Nephron (organoid): ENCODE results near the gene PARVA.

Source experiments
- H3K27ac Mint-ChIP-seq, 3 experiments: 2 replicates each; pipeline ENCODE4 v1.8.0; 2020; ENCODE audit warnings: mixed read lengths in 3 of 3, mild to moderate bottlenecking in 2 of 3, moderate library complexity in 1 of 3
- H3K27me3 Mint-ChIP-seq: 2 replicates; pipeline ENCODE4 v1.8.0; 2021; ENCODE audit warnings: low read depth, mild to moderate bottlenecking, moderate library complexity, mixed read lengths
- H3K36me3 Mint-ChIP-seq: 2 replicates; pipeline ENCODE4 v1.8.0; 2020; ENCODE audit warnings: low read depth, mixed read lengths
- H3K4me1 Mint-ChIP-seq: 2 replicates; pipeline ENCODE4 v1.8.0; 2020; ENCODE audit warnings: mixed read lengths
- H3K4me3 Mint-ChIP-seq, 3 experiments: 2 replicates each; pipeline ENCODE4 v1.8.0; 2020; ENCODE audit warnings: mild to moderate bottlenecking in 3 of 3, mixed read lengths in 3 of 3, moderate library complexity in 2 of 3
- H3K9me3 Mint-ChIP-seq: 2 replicates; pipeline ENCODE4 v1.8.0; 2020; ENCODE audit warnings: mixed read lengths
- TF ChIP-seq, protein P1 (sequence below), 3 experiments: fragments of 200-600 bp; sonication (generic); IDR thresholded peaks; one replicate each; pipeline ENCODE4 v1.5.0; 2021; ENCODE audit warnings: antibody characterized with exemption in 3 of 3; ENCODE audit not compliant: unreplicated experiment in 3 of 3

The PARVA gene

DNA sequence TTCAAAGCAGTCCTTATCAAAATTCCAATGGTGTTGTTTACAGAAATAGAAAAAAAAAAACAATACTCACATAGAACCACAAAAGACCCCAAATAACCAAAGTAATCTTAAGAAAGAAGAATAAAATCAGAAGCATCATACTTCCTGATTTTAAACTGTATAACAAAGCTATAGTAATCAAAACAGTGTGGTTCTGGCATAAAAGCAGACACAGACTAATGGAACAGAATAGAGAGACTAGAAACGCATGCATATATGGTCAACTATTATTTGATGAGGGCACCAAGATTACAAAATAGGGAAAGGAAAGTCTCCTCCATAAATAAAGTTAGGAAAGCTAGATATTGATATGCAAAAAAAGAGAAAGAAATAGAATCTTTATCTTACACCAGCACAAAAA lies 176.8 kb downstream of the PARVA start:
- Mint-ChIP-seq H3K27me3 (no peaks in the 10 kb centered on the region), H3K27ac (peak overlapping the region in 1 of 3 experiments; percentile 88)

DNA sequence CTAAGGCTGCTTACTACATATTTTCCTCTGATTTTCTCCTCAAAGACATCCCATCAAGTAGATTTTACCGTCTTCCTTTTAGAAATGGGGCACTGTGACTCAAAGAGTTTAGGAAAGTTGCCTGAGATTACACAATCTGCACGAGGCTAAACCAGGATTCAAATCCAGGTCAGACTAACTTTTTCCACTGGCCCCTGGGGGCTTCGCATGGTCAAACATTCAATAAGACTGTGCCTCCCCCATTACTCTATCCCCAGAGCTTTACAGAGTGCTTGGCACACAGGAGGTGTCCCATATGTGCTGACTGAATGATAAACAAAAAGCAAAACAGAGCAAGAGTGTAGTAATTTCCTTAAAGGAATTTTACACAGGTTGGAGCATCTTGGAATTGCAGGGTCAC lies 178.8 kb downstream of the PARVA start:
- H3K9me3 Mint-ChIP-seq: peaks cover 4% of the 10 kb centered on the region
- H3K4me1 Mint-ChIP-seq: peaks cover 42% of the 10 kb centered on the region
- no peaks in the 10 kb centered on the region for H3K27me3 Mint-ChIP-seq
- peak overlapping the region; percentile 84 to 88 (median 86) for H3K27ac Mint-ChIP-seq
- H3K36me3 Mint-ChIP-seq: no peaks in the 10 kb centered on the region
- H3K4me3 Mint-ChIP-seq: no peak overlapping the region
- TF ChIP-seq, protein P1, sequence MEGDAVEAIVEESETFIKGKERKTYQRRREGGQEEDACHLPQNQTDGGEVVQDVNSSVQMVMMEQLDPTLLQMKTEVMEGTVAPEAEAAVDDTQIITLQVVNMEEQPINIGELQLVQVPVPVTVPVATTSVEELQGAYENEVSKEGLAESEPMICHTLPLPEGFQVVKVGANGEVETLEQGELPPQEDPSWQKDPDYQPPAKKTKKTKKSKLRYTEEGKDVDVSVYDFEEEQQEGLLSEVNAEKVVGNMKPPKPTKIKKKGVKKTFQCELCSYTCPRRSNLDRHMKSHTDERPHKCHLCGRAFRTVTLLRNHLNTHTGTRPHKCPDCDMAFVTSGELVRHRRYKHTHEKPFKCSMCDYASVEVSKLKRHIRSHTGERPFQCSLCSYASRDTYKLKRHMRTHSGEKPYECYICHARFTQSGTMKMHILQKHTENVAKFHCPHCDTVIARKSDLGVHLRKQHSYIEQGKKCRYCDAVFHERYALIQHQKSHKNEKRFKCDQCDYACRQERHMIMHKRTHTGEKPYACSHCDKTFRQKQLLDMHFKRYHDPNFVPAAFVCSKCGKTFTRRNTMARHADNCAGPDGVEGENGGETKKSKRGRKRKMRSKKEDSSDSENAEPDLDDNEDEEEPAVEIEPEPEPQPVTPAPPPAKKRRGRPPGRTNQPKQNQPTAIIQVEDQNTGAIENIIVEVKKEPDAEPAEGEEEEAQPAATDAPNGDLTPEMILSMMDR (IDR thresholded peaks at IDR 0.05; ENCODE audit: unreplicated experiment in 3 of 3): no peak

More for the DNA sequence above, 176.8 kb downstream of the PARVA start:
- H3K4me3 Mint-ChIP-seq: no peak overlapping the region
- TF ChIP-seq, protein P1 (IDR thresholded peaks at IDR 0.05; ENCODE audit: unreplicated experiment in 3 of 3): no peak
- H3K36me3 Mint-ChIP-seq: no peaks in the 10 kb centered on the region
- peaks cover 42% of the 10 kb centered on the region for H3K4me1 Mint-ChIP-seq
- H3K9me3 Mint-ChIP-seq: peaks cover 4% of the 10 kb centered on the region

DNA sequence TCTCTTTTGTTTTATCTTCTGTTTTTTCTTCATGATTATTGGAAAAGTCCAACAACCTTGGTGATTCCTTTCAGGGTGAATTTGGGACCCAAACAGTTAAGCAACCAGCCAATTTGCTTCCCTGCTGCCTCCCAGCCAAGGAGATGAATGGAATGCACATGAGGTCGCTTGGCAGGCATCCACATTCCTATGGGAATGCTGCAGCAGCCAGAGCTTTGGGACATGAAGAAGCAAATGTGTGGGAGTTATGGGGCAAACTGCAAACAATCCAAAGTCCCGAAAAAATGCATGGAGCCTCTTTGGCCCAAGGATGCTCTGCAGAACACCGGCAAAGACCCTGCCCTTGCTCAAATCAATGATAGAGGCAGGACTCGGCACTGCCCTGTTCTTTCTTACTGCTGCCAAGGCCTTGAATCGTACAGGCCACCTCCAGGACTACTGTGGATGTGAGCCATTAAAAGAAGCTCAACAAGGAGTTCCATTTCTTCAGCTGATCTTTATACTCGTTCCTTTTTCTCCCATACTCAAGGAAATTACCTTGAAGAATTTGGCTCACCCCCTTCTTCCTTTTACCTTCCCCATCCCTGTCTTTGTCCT lies 179.5 kb downstream of the PARVA start:
- no peaks in the 10 kb centered on the region for H3K36me3 Mint-ChIP-seq
- peak overlapping the region; percentile 84 to 88 (median 86) for H3K27ac Mint-ChIP-seq
- H3K4me1 Mint-ChIP-seq: peaks cover 42% of the 10 kb centered on the region
- peaks cover 4% of the 10 kb centered on the region for H3K9me3 Mint-ChIP-seq
- no peaks in the 10 kb centered on the region for H3K27me3 Mint-ChIP-seq
- H3K4me3 Mint-ChIP-seq: peak overlapping the region in 1 of 3 experiments; percentile 29
- TF ChIP-seq, protein P1 (IDR thresholded peaks at IDR 0.05; ENCODE audit: unreplicated experiment in 3 of 3): no peak

DNA sequence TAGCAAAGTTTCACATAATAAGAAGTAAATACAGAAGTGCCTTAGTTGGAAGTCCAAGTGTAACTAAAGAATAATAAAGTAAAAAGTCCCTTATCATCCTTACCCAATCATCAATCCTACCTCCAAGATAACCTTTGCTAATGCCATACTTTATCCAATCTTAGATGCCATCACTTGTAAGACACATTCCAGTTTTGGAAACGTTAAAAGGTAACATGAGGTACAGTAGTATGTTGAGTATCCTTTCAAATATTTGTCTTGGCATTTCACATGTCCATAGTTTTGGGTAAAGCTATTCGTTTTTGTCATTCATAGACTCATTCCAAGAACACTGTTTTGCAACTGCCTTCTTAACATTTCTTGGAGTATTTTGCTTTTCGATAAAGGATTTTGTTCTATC lies 181.6 kb downstream of the PARVA start:
- Mint-ChIP-seq H3K27ac (peak overlapping the region in 2 of 3 experiments; percentile 40 to 88), H3K36me3 (no peaks in the 10 kb centered on the region), H3K27me3 (no peaks in the 10 kb centered on the region), H3K4me3 (no peak overlapping the region), H3K9me3 (peaks cover 4% of the 10 kb centered on the region), H3K4me1 (peaks cover 32% of the 10 kb centered on the region)
- TF ChIP-seq, protein P1 (IDR thresholded peaks at IDR 0.05; ENCODE audit: unreplicated experiment in 3 of 3): no peak

DNA sequence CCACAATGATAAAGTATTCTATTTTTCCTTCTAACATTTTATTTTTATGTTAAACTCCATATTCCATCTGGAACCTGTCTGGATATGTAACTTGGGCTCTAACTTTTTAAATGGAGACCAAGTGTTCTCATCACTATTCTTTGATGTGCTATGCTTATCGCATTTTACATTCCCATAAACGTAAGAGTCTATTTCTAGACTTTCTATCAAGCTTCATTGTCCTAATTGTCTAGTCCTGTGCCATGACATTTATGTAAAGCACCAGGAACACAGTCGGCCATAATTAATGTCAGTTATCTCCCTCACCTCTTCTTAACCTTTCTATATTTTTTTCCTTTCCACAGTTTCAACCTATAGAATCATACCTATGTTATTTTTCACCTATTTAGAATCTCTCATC lies 183.0 kb downstream of the PARVA start:
- Mint-ChIP-seq H3K9me3 (no peaks in the 10 kb centered on the region), H3K27me3 (no peaks in the 10 kb centered on the region), H3K27ac (peak overlapping the region in 1 of 3 experiments; percentile 38), H3K36me3 (no peaks in the 10 kb centered on the region), H3K4me1 (peaks cover 22% of the 10 kb centered on the region), H3K4me3 (no peak overlapping the region)
- TF ChIP-seq, protein P1 (IDR thresholded peaks at IDR 0.05; ENCODE audit: unreplicated experiment in 3 of 3): no peak

DNA sequence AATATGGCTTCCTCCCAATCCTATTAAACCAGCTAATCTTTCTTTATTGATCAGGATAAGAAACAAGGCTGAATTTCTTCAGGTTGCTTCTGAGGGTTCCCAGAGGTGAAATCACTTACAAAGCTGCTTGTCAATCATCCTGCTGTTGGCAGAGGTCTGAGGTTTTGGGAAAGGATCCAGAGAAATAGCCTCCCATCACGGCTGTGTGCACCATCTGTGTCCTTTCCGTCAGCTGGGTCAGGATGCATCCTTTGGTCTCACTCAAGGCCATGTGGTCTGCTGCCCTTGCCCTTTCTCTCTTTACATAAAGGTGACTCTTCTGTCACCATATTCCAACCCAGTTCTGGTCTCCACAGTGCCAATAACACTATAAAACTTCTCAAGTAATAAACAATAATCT lies 183.5 kb downstream of the PARVA start:
- Mint-ChIP-seq H3K9me3 (no peaks in the 10 kb centered on the region), H3K36me3 (no peaks in the 10 kb centered on the region), H3K4me3 (no peak overlapping the region), H3K4me1 (peaks cover 17% of the 10 kb centered on the region), H3K27ac (peak overlapping the region in 1 of 3 experiments; percentile 38), H3K27me3 (no peaks in the 10 kb centered on the region)
- TF ChIP-seq, protein P1 (IDR thresholded peaks at IDR 0.05; ENCODE audit: unreplicated experiment in 3 of 3): no peak
